Panc1 (cell line): ENCODE results near the gene HNRNPC. TPM values are rescaled to one million over a fixed set of nuclear protein-coding genes. Genes with fewer than 3 reads are reported as not detected.
"Not testable (repeated sequence)": the region's sequence is repeated elsewhere in the genome, so short reads cannot be mapped to it uniquely, and the experiment has no call there.

Experiments used
- ATAC-seq: fragments of 200-7000 bp; cut with Tn5 transposase; 2 replicates; pipeline ENCODE4 v1.9.1; 2020; ENCODE audit warnings: mild to moderate bottlenecking, moderate library complexity
- BruUV-seq: library from RNA; stranded (reverse); fragments of 400-500 nt; replicated peaks from 2 replicates; lab custom pipeline; 2021; lab: Mats Ljungman, UMichigan
- CTCF ChIA-PET: fragments of 300-600 bp; sonication (Branson Sonifier 250); formaldehyde crosslinking; loops from one replicate; lab custom pipeline; 2022; ENCODE audit warnings: antibody characterized with exemption; lab: Charles Lee
- POLR2A ChIA-PET: fragments of 300-600 bp; sonication (Branson Sonifier 250); formaldehyde crosslinking; loops from one replicate; lab custom pipeline; 2022; ENCODE audit warnings: antibody characterized with exemption; lab: Charles Lee
- DNase-seq: peaks from one replicate; pipeline ENCODE4 v3.0.0-alpha.2; 2010; ENCODE audit warnings: low read depth, low spot score
- H3K27ac ChIP-seq: 2 replicates; pipeline ENCODE4 v1.5.1; 2011; ENCODE audit warnings: mild to moderate bottlenecking, low read length, inconsistent platforms
- H3K27me3 ChIP-seq: fragments of 200-500 bp; sonication (Bioruptor generic); 2 replicates; pipeline ENCODE4 v1.6.0; 2014; ENCODE audit warnings: low read length, inconsistent platforms; ENCODE audit not compliant: control insufficient read depth, insufficient read depth
- H3K36me3 ChIP-seq: fragments of 200-500 bp; sonication (Bioruptor generic); 2 replicates; pipeline ENCODE4 v1.5.1; 2014; ENCODE audit warnings: inconsistent platforms, mild to moderate bottlenecking, low read length, moderate library complexity; ENCODE audit not compliant: control insufficient read depth, insufficient read depth
- H3K4me1 ChIP-seq: 2 replicates; pipeline ENCODE4 v1.5.1; 2011; ENCODE audit warnings: inconsistent platforms, mild to moderate bottlenecking, low read length, moderate library complexity; ENCODE audit not compliant: control insufficient read depth, insufficient read depth
- H3K4me3 ChIP-seq, 2 experiments: 2 replicates each; pipeline ENCODE4 v1.5.1; 2011 to 2012; ENCODE audit warnings: low read depth in 2 of 2, low read length in 2 of 2, mild to moderate bottlenecking in 2 of 2, inconsistent platforms in 1 of 2, moderate library complexity in 1 of 2
- H3K9me3 ChIP-seq: fragments of 200-500 bp; sonication (Bioruptor generic); 2 replicates; pipeline ENCODE4 v1.5.1; 2014; ENCODE audit warnings: low read depth, mild to moderate bottlenecking, inconsistent platforms, low read length, moderate library complexity; ENCODE audit not compliant: control insufficient read depth, insufficient read depth
- POLR2AphosphoS5 ChIP-seq: IDR thresholded peaks from 2 replicates; pipeline ENCODE4 v1.6.1; 2012; ENCODE audit warnings: mild to moderate bottlenecking, low read depth, low read length, moderate library complexity
- SIN3A ChIP-seq: IDR thresholded peaks from 2 replicates; pipeline ENCODE4 v1.6.1; 2012; ENCODE audit warnings: low read depth, mild to moderate bottlenecking, low read length, moderate library complexity, borderline replicate concordance; ENCODE audit not compliant: insufficient read depth
- TCF7L2 ChIP-seq: IDR thresholded peaks from 2 replicates; pipeline ENCODE4 v1.6.1; 2011; ENCODE audit warnings: mild to moderate bottlenecking, low read depth, low read length, inconsistent platforms
- in situ Hi-C: cut with HindIII; loops from 2 replicates; pipeline ENCODE4 v1.10.0; 2016; ENCODE audit warnings: low sequenced_read_pairs, low pct_unique_long_range_greater_than_20kb
- intact Hi-C: fragments of 100-400 bp; cut with micrococcal nuclease; formaldehyde crosslinking; loops from one replicate; pipeline ENCODE4 v1.10.0; 2022; ENCODE audit not compliant: unreplicated experiment
- total RNA-seq: library from RNA; stranded (reverse); gene quantifications from one replicate; pipeline ENCODE4 v1.2.1, GENCODE V29; 2021; ENCODE audit not compliant: unreplicated experiment
- TF ChIP-seq, protein P1 (sequence below): fragments of 450-650 bp; IDR thresholded peaks from 2 replicates; pipeline ENCODE4 v1.5.1; 2017; ENCODE audit warnings: mild to moderate bottlenecking
- TF ChIP-seq, protein P2 (sequence below), 2 experiments: IDR thresholded peaks; 2 replicates each; pipeline ENCODE4 v1.6.1; 2011 to 2012; ENCODE audit warnings: low read depth in 2 of 2, control low read depth in 1 of 2, low read length in 1 of 2, mild to moderate bottlenecking in 1 of 2, moderate library complexity in 1 of 2; ENCODE audit not compliant: insufficient read depth in 1 of 2

Gene HNRNPC
- total RNA-seq, 1 experiment from 2014 or later, result 537 TPM

DNA sequence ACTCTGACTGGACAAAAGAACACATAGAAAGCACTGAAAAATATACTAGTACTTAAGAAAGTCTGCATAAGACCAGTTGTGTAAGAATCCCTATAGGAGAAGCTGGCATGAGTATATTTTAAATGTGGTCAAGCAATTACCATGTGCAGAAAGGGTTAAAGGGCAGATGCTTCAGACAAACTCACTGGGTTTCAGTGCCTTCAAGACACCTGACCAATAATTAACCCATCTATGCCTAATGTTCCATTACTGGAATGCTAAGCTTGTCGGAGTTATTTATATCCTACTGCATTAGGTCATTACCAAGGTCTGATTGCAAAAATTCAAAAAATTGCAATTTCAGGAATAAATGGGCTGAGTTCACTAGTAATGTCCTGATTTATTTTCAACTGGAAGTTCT is 41.3 kb downstream of the HNRNPC start:
- BruUV-seq, result no TSS peak
- intact Hi-C loops, result no loop called here
- CTCF ChIA-PET, result no interaction called here

DNA sequence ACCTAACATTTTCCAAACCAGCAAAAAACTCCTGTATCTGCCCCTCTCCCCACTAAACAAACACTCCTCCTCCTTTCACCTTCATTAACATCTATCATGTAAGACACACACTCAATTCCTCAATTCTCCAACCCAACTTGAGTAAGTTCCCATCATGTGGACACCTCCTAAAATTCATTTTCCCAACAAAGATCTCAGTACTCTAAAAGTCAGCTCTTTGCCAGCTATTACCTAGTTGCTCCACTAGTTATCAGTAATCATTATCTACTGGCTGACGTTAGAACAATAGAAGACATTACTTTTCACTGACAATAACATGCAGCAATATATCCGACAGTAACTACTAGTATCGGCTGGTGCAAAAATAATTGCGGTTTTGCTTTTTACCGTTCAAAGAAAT is 42.1 kb downstream of the HNRNPC start:
- CTCF ChIA-PET, result no interaction called here
- peaks cover 39% of the 10 kb centered on the region for H3K36me3 ChIP-seq
- intact Hi-C loops, result no loop called here
- POLR2A ChIA-PET, result no interaction called here
- H3K27me3 ChIP-seq, result no peaks in the 10 kb centered on the region
- DNase-seq (no peak), ATAC-seq (no peak)
- no peak overlapping the region for H3K4me3 ChIP-seq
- BruUV-seq, result no TSS peak
- H3K27ac ChIP-seq, result no peak overlapping the region
- in situ Hi-C loops, result no loop called here
- H3K4me1 ChIP-seq, result no peaks in the 10 kb centered on the region; the same call in 1 of the 2 replicates
- no peak for TF ChIP-seq TCF7L2
- TF ChIP-seq POLR2AphosphoS5, result no peak; the same call in 1 of the 2 replicates
- no peaks in the 10 kb centered on the region for H3K9me3 ChIP-seq

More for the DNA sequence above, 41.3 kb downstream of the HNRNPC start:
- POLR2A ChIA-PET, result no interaction called here
- no peak overlapping the region for H3K27ac ChIP-seq
- no peak overlapping the region for H3K4me3 ChIP-seq
- in situ Hi-C loops, result no loop called here
- no peaks in the 10 kb centered on the region for H3K27me3 ChIP-seq
- DNase-seq (no peak), ATAC-seq (no peak)
- TF ChIP-seq TCF7L2, result no peak
- TF ChIP-seq, protein P1, sequence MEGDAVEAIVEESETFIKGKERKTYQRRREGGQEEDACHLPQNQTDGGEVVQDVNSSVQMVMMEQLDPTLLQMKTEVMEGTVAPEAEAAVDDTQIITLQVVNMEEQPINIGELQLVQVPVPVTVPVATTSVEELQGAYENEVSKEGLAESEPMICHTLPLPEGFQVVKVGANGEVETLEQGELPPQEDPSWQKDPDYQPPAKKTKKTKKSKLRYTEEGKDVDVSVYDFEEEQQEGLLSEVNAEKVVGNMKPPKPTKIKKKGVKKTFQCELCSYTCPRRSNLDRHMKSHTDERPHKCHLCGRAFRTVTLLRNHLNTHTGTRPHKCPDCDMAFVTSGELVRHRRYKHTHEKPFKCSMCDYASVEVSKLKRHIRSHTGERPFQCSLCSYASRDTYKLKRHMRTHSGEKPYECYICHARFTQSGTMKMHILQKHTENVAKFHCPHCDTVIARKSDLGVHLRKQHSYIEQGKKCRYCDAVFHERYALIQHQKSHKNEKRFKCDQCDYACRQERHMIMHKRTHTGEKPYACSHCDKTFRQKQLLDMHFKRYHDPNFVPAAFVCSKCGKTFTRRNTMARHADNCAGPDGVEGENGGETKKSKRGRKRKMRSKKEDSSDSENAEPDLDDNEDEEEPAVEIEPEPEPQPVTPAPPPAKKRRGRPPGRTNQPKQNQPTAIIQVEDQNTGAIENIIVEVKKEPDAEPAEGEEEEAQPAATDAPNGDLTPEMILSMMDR, result no peak
- TF ChIP-seq, protein P2, sequence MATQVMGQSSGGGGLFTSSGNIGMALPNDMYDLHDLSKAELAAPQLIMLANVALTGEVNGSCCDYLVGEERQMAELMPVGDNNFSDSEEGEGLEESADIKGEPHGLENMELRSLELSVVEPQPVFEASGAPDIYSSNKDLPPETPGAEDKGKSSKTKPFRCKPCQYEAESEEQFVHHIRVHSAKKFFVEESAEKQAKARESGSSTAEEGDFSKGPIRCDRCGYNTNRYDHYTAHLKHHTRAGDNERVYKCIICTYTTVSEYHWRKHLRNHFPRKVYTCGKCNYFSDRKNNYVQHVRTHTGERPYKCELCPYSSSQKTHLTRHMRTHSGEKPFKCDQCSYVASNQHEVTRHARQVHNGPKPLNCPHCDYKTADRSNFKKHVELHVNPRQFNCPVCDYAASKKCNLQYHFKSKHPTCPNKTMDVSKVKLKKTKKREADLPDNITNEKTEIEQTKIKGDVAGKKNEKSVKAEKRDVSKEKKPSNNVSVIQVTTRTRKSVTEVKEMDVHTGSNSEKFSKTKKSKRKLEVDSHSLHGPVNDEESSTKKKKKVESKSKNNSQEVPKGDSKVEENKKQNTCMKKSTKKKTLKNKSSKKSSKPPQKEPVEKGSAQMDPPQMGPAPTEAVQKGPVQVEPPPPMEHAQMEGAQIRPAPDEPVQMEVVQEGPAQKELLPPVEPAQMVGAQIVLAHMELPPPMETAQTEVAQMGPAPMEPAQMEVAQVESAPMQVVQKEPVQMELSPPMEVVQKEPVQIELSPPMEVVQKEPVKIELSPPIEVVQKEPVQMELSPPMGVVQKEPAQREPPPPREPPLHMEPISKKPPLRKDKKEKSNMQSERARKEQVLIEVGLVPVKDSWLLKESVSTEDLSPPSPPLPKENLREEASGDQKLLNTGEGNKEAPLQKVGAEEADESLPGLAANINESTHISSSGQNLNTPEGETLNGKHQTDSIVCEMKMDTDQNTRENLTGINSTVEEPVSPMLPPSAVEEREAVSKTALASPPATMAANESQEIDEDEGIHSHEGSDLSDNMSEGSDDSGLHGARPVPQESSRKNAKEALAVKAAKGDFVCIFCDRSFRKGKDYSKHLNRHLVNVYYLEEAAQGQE (IDR thresholded peaks at IDR 0.05; ENCODE audit: insufficient read depth in 1 of 2, low read depth in 2 of 2, low read length in 1 of 2), result no peak
- TF ChIP-seq SIN3A, result no peak
- TF ChIP-seq POLR2AphosphoS5, result no peak
- peaks cover 37% of the 10 kb centered on the region for H3K36me3 ChIP-seq
- no peaks in the 10 kb centered on the region; the same call in 1 of the 2 replicates for H3K4me1 ChIP-seq
- H3K9me3 ChIP-seq, result no peaks in the 10 kb centered on the region

DNA sequence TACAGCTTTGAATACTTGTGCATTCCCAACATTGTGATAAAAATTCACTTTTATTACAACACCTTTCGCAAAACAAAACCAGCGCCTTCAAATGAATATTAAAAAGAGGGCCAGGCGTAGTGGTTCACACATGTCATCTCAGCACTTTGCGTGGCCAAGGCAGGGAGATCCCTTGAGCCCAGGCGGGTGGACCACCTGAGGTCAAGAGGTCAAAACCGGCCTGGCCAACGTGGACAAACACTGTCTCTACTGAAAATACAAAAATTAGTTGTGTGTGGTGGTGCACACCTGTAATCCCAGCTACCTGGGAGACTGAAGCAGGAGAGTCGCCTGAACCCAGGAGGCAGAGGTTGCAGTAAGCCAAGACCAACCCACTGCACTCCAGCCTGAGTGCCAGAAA is 42.8 kb downstream of the HNRNPC start:
- DNase-seq (no peak), ATAC-seq (no peak)
- in situ Hi-C loops (no loop called here), intact Hi-C loops (no loop called here)
- no peaks in the 10 kb centered on the region for H3K27me3 ChIP-seq
- no peak overlapping the region for H3K4me3 ChIP-seq
- POLR2A ChIA-PET, result no interaction called here
- no TSS peak for BruUV-seq
- H3K9me3 ChIP-seq, result no peaks in the 10 kb centered on the region
- CTCF ChIA-PET, result no interaction called here
- TF ChIP-seq, protein P2 (IDR thresholded peaks at IDR 0.05; ENCODE audit: insufficient read depth in 1 of 2, low read depth in 2 of 2, low read length in 1 of 2), result no peak
- no peak for TF ChIP-seq TCF7L2
- no peak for TF ChIP-seq POLR2AphosphoS5
- H3K27ac ChIP-seq, result no peak overlapping the region
- H3K4me1 ChIP-seq, result no peaks in the 10 kb centered on the region; the same call in 1 of the 2 replicates
- peaks cover 41% of the 10 kb centered on the region for H3K36me3 ChIP-seq

DNA sequence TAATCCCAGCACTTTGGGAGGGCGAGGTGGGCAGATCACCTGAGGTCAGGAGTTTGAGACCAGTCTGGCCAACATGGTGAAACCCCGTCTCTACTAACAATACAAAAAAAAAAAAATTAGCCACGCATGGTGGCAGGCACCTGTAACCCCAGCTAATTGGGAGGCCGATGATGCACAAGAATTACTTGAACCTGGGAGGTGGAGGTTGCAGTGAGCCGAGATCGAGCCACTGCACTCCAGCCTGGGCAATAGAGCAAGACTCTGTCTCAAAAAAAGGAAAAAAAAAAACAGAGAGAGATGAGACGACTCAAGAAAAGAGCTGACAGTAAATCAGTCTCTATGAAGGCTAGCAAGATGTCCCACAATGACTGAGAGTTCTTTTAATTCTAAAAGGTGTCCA is 44.1 kb downstream of the HNRNPC start:
- POLR2A ChIA-PET, intact Hi-C loops, CTCF ChIA-PET, DNase-seq, H3K9me3 ChIP-seq, ATAC-seq, H3K27me3 ChIP-seq, H3K27ac ChIP-seq, in situ Hi-C loops, H3K4me1 ChIP-seq, BruUV-seq, H3K4me3 ChIP-seq: not testable (repeated sequence)
- peaks cover 37% of the 10 kb centered on the region for H3K36me3 ChIP-seq
